Spleen (tissue), 11 donors: ENCODE results near the gene CNTNAP2. TPM values are rescaled to one million over a fixed set of nuclear protein-coding genes. Genes with fewer than 3 reads are reported as not detected.

Source experiments
- DNase-seq: peaks from one replicate; pipeline ENCODE4 v3.0.0-alpha.2; 2020
- H3K27ac ChIP-seq, 8 donors: fragments of 200-600 bp; sonication (generic) in 7 of 8; 1 replicate in 4 of 8; 2 replicates in 4 of 8; pipeline versions ENCODE4 v1.5.0 to v1.8.0; 2016 to 2021; ENCODE audit warnings: inconsistent platforms in 4 of 8, mild to moderate bottlenecking in 4 of 8, moderate library complexity in 1 of 8
- H3K27me3 ChIP-seq, 7 donors: fragments of 200-600 bp; sonication (generic) in 6 of 7; replicated peaks in 1 of 7; 1 replicate in 4 of 7; 2 replicates in 3 of 7; pipeline versions ENCODE4 v1.5.0 to v1.8.0; 2016 to 2021; ENCODE audit warnings: inconsistent platforms in 3 of 7, mild to moderate bottlenecking in 1 of 7
- H3K36me3 ChIP-seq, 6 donors: fragments of 200-600 bp; sonication (generic) in 5 of 6; 1 replicate in 4 of 6; 2 replicates in 2 of 6; pipeline versions ENCODE4 v1.5.0 to v1.8.0; 2016 to 2021; ENCODE audit warnings: inconsistent platforms in 2 of 6
- H3K4me1 ChIP-seq, 6 donors: fragments of 200-600 bp; sonication (generic) in 5 of 6; 1 replicate in 3 of 6; 2 replicates in 3 of 6; pipeline versions ENCODE4 v1.5.0 to v1.8.0; 2016 to 2021; ENCODE audit warnings: inconsistent platforms in 3 of 6
- H3K4me3 ChIP-seq, 8 donors: fragments of 200-600 bp; sonication (generic) in 7 of 8; 1 replicate in 4 of 8; 2 replicates in 4 of 8; pipeline versions ENCODE4 v1.5.0 to v1.8.0; 2016 to 2021; ENCODE audit warnings: inconsistent platforms in 4 of 8, mild to moderate bottlenecking in 4 of 8, moderate library complexity in 2 of 8
- H3K9me3 ChIP-seq, 8 donors: fragments of 200-600 bp; sonication (generic) in 7 of 8; 1 replicate in 4 of 8; 2 replicates in 4 of 8; pipeline versions ENCODE4 v1.5.0 to v1.8.0; 2016 to 2021; ENCODE audit warnings: inconsistent platforms in 4 of 8
- CTCF ChIP-seq, 11 experiments: fragments of 200-600 bp in 7 of 11; fragments of 450-650 bp in 4 of 11; sonication (generic) in 4 of 11; IDR thresholded peaks in 8 of 11; conservative IDR thresholded peaks in 3 of 11; 1 replicate in 7 of 11; 2 replicates in 4 of 11; pipeline versions ENCODE4 v1.4.0 to v1.8.0; 2016 to 2021; ENCODE audit warnings: antibody characterized with exemption in 11 of 11, inconsistent platforms in 4 of 11, mild to moderate bottlenecking in 1 of 11
- POLR2A ChIP-seq, 3 donors: fragments of 450-650 bp; IDR thresholded peaks; one replicate each; pipeline ENCODE4 v1.5.1; 2017; ENCODE audit warnings: antibody characterized with exemption in 3 of 3, mild to moderate bottlenecking in 1 of 3
- POLR2AphosphoS5 ChIP-seq, 3 donors: sonication (generic); formaldehyde crosslinking; IDR thresholded peaks; one replicate each; pipeline ENCODE4 v1.5.1; 2017; ENCODE audit warnings: antibody characterized with exemption in 3 of 3
- WGBS, 5 donors: extraction: QIAGEN DNeasy Blood & Tissue Kit in 3 of 5; methylation state at CpG; one replicate each; pipeline versions ENCODE4 v1.1.5 to v1.1.7; 2013 to 2018; 5-methylcytosine and 5-hydroxymethylcytosine counted together
- intact Hi-C: fragments of 100-400 bp; cut with DNase I; formaldehyde crosslinking; loops from one replicate; pipeline ENCODE4 v1.15.0; 2023; ENCODE audit warnings: low total_unique reads
- polyA plus RNA-seq, 3 donors: library from polyadenylated mRNA; stranded (reverse); fragments of 200-250 nt; gene quantifications; one replicate each; pipeline ENCODE4 v1.2.1, GENCODE V29; 2013
- total RNA-seq, 7 donors: library from RNA; depleted of rRNA in 3 of 7; stranded (reverse); fragments of >200 nt in 3 of 7; fragmentation: NEBNext Ultra II Directional in 4 of 7; extraction: Animal tissue kit (Norgen Biotek cat#: 25700) in 4 of 7; gene quantifications; one replicate each; pipeline versions ENCODE4 v1.1.0 to v1.2.1, GENCODE V29; 2016 to 2021
- donor health status: healthy with polysubstance abuse.
- donor health status: DM: no; HTN: no; CAD: no; lungs with moderate emphysema.
- donor health status: DM: no; HTN: no; CAD: no.
- donor health status: Bipolar disorder and iron deficiency.
- donor health status: healthy.
- donor health status: DM: no; HTN: no; CAD: no.
- donor health status: DM: yes; HTN: yes; CAD: no.

Gene CNTNAP2
- total and polyA plus RNA-seq, 10 donors: 0.13 to 2.0 (median 0.82) TPM

- Histone ChIP-seq H3K4me3 (no peak overlapping the region), H3K27ac (no peak overlapping the region), H3K4me1 (no peaks in the 10 kb centered on the region), H3K9me3 (peaks cover 0 to 17% (median 0%) of the 10 kb centered on the region in 8 donors), H3K27me3 (no peaks in the 10 kb centered on the region), H3K36me3 (no peaks in the 10 kb centered on the region)
- TF ChIP-seq POLR2AphosphoS5 (IDR thresholded peaks at IDR 0.05) (no peak), POLR2A (IDR thresholded peaks at IDR 0.05) (no peak), CTCF (IDR thresholded peaks at IDR 0.05 in 8 of 11, conservative IDR thresholded peaks at IDR 0.05 in 3 of 11) (no peak)
- intact Hi-C loops: no loop called here
- DNase-seq: no peak
- WGBS, 5 donors: 82 to 93% (median 87%) methylated on average over 9 of the region's 9 CpGs
Observed at GRCh38 chr7:147640821-147641220, 1524.2 kb downstream of the CNTNAP2 start.

GRCh38 chr7:147646568-147646967 lies 1530.0 kb downstream of the CNTNAP2 start:
- H3K27me3 ChIP-seq: no peaks in the 10 kb centered on the region
- DNase-seq: no peak
- 82 to 92% (median 86%) methylated on average over 4 of the region's 4 CpGs for WGBS, 5 donors
- intact Hi-C loops: no loop called here
- no peak for TF ChIP-seq POLR2AphosphoS5 (IDR thresholded peaks at IDR 0.05)
- TF ChIP-seq POLR2A (IDR thresholded peaks at IDR 0.05): no peak
- TF ChIP-seq CTCF (IDR thresholded peaks at IDR 0.05 in 8 of 11, conservative IDR thresholded peaks at IDR 0.05 in 3 of 11): no peak
- no peaks in the 10 kb centered on the region for H3K4me1 ChIP-seq
- no peak overlapping the region for H3K27ac ChIP-seq
- H3K36me3 ChIP-seq: no peaks in the 10 kb centered on the region
- H3K9me3 ChIP-seq: no peaks in the 10 kb centered on the region
- no peak overlapping the region for H3K4me3 ChIP-seq

- no peak for DNase-seq
- TF ChIP-seq POLR2A (IDR thresholded peaks at IDR 0.05) (no peak), CTCF (IDR thresholded peaks at IDR 0.05 in 8 of 11, conservative IDR thresholded peaks at IDR 0.05 in 3 of 11) (no peak), POLR2AphosphoS5 (IDR thresholded peaks at IDR 0.05) (no peak)
- 73 to 93% (median 78%) methylated on average over 3 of the region's 3 CpGs for WGBS, 5 donors
- H3K27ac ChIP-seq: no peak overlapping the region
- no peaks in the 10 kb centered on the region for H3K9me3 ChIP-seq
- intact Hi-C loops: no loop called here
- H3K4me1 ChIP-seq: no peaks in the 10 kb centered on the region
- no peaks in the 10 kb centered on the region for H3K36me3 ChIP-seq
- H3K27me3 ChIP-seq: no peaks in the 10 kb centered on the region
- no peak overlapping the region for H3K4me3 ChIP-seq
Observed at GRCh38 chr7:147650991-147651390, 1534.4 kb downstream of the CNTNAP2 start.

- no peak overlapping the region for H3K27ac ChIP-seq
- 61 to 84% (median 71%) methylated on average over 1 of the region's 1 CpG for WGBS, 5 donors
- H3K27me3 ChIP-seq: no peaks in the 10 kb centered on the region
- TF ChIP-seq CTCF (IDR thresholded peaks at IDR 0.05 in 8 of 11, conservative IDR thresholded peaks at IDR 0.05 in 3 of 11): no peak
- no peak for TF ChIP-seq POLR2AphosphoS5 (IDR thresholded peaks at IDR 0.05)
- TF ChIP-seq POLR2A (IDR thresholded peaks at IDR 0.05): no peak
- no peak overlapping the region for H3K4me3 ChIP-seq
- intact Hi-C loops: no loop called here
- H3K36me3 ChIP-seq: no peaks in the 10 kb centered on the region
- no peaks in the 10 kb centered on the region for H3K9me3 ChIP-seq
- DNase-seq: no peak
- H3K4me1 ChIP-seq: no peaks in the 10 kb centered on the region
Observed at GRCh38 chr7:147651601-147652000, 1535.0 kb downstream of the CNTNAP2 start.
